AG08395 (cell line): ENCODE data around the gene WNT11.

Source experiments
- DNase-seq: peaks from one replicate; pipeline ENCODE4 v3.0.0; 2012; ENCODE audit warnings: mixed read lengths, low spot score

WNT11 gene

GRCh38 chr11:76174330-76174729, 32.0 kb downstream of the WNT11 start:
- no peak for DNase-seq

- DNase-seq: no peak
These were observed 32.6 kb downstream of the WNT11 start for GRCh38 chr11:76173663-76174062.

- no peak for DNase-seq
These were observed 33.7 kb downstream of the WNT11 start for GRCh38 chr11:76172583-76172982.

- no peak for DNase-seq
These were observed 35.8 kb downstream of the WNT11 start for GRCh38 chr11:76170468-76170867.

- no peak for DNase-seq
These were observed 36.8 kb downstream of the WNT11 start for GRCh38 chr11:76169473-76169896.

GRCh38 chr11:76167590-76167989, 38.7 kb downstream of the WNT11 start:
- no peak for DNase-seq

- no peak for DNase-seq
These were observed 40.0 kb downstream of the WNT11 start for GRCh38 chr11:76166314-76166713.

- no peak for DNase-seq
These were observed 41.2 kb downstream of the WNT11 start for GRCh38 chr11:76164861-76165751.

- DNase-seq: no peak
These were observed 42.2 kb downstream of the WNT11 start for GRCh38 chr11:76164081-76164480.

- DNase-seq: no peak
These were observed 42.9 kb downstream of the WNT11 start for GRCh38 chr11:76163289-76163880.

- DNase-seq: no peak
These were observed 43.7 kb downstream of the WNT11 start for GRCh38 chr11:76162336-76163288.

- peak; percentile 52 for DNase-seq
These were observed 44.9 kb downstream of the WNT11 start for GRCh38 chr11:76161261-76161961.

GRCh38 chr11:76160856-76161255, 45.4 kb downstream of the WNT11 start:
- no peak for DNase-seq

GRCh38 chr11:76159983-76160661, 46.2 kb downstream of the WNT11 start:
- no peak for DNase-seq

GRCh38 chr11:76159303-76159937, 46.9 kb downstream of the WNT11 start:
- DNase-seq: no peak

GRCh38 chr11:76158394-76159302, 47.7 kb downstream of the WNT11 start:
- no peak for DNase-seq

GRCh38 chr11:76157891-76158290, 48.4 kb downstream of the WNT11 start:
- no peak for DNase-seq

- DNase-seq: no peak
These were observed 49.3 kb downstream of the WNT11 start for GRCh38 chr11:76156971-76157427.

GRCh38 chr11:76155500-76156227, 50.6 kb downstream of the WNT11 start:
- no peak for DNase-seq
